Measurements from ENCODE around the gene KATNA1.

GRCh38 chr6:149593408-149593807, 55.1 kb downstream of the KATNA1 start:
- TF ChIP-seq CTCF (IDR thresholded peaks at IDR 0.05) (no peak), SIN3A (IDR thresholded peaks at IDR 0.05; ENCODE audit: borderline replicate concordance, low read depth, low read length) (no peak), TEAD4 (IDR thresholded peaks at IDR 0.05; ENCODE audit: borderline replicate concordance, insufficient read depth) (no peak), CHD2 (IDR thresholded peaks at IDR 0.05; ENCODE audit: low read length, partially characterized antibody) (no peak), TAF1 (IDR thresholded peaks at IDR 0.05; ENCODE audit: borderline replicate concordance, low read depth, low read length) (no peak), REST (IDR thresholded peaks at IDR 0.05; ENCODE audit: low read depth, low read length) (no peak), RFX5 (IDR thresholded peaks at IDR 0.05; ENCODE audit: low read length) (no peak), YY1 (IDR thresholded peaks at IDR 0.05; ENCODE audit: low read depth) (no peak)
